Measurements from ENCODE around the gene CDH19. TPM values are rescaled to one million over a fixed set of nuclear protein-coding genes. Genes with fewer than 3 reads are reported as not detected.

The CDH19 gene
- total RNA-seq, 1 experiment from 2014 or later: not detected

DNA sequence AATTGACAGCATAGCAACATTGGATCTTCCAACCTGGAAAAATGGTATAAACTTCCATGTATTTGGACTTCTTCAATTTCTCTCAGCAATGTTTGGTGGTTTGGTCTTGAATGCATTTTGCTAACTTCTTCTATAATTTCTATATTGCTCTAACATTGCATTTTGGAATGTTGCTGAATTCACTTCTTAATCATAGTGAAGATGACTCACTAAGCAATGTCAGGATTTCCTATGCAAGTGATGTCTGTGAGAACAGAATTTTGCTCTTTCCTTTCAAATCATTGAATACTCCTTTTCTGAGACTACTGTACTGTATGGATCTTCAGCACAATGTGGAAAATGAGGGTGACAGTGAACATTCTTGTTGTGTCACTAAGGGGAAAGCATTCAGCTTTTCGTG lies 28.9 kb upstream of the CDH19 start:
- no TSS peak for BruUV-seq (replicated peaks)
- Histone ChIP-seq H4K20me1 (ENCODE audit: insufficient read depth) (no peaks in the 10 kb centered on the region), H3K9me3 (ENCODE audit: control insufficient read depth in 1 of 2, insufficient read depth in 1 of 2, low read depth in 1 of 2, low read length in 2 of 2) (peaks cover under 1 to 21% of the 10 kb centered on the region in 2 experiments; a peak in 2 of 4 replicates), H3K4me1 (ENCODE audit: control insufficient read depth in 1 of 2, insufficient read depth in 2 of 2, low read length in 2 of 2) (no peaks in the 10 kb centered on the region), H3K27ac (ENCODE audit: low read depth, low read length) (no peak overlapping the region), H3K4me2 (ENCODE audit: low read length) (no peak overlapping the region), H3K36me3 (ENCODE audit: control insufficient read depth in 1 of 2, insufficient read depth in 2 of 2, low read length in 2 of 2) (no peaks in the 10 kb centered on the region), H2AFZ (ENCODE audit: low read depth, low read length, poor library complexity, severe bottlenecking) (no peak overlapping the region), H3K79me2 (ENCODE audit: insufficient read depth, low read length) (no peaks in the 10 kb centered on the region), H3K9me2 (ENCODE audit: insufficient read depth) (no peaks in the 10 kb centered on the region), H3K27me3 (ENCODE audit: insufficient read depth, low read length) (no peaks in the 10 kb centered on the region), H3K9ac (ENCODE audit: low read length) (no peak overlapping the region), H3K4me3 (replicated peaks in 1 of 2; ENCODE audit: low read depth in 1 of 2, low read length in 2 of 2) (no peak overlapping the region)
- ATAC-seq (no peak), DNase-seq (ENCODE audit: low read depth, low spot score) (no peak)
- ChIA-PET RAD21 (ENCODE audit: low non-redundant PET in 1 of 2, low total read pairs in 2 of 2, uncharacterized antibody in 2 of 2, unreplicated experiment in 2 of 2) (no interaction called here), POLR2A (no interaction called here), CTCF (no interaction called here)
- intact Hi-C loops (cut with micrococcal nuclease): no loop called here
- TF ChIP-seq EGR1 (IDR thresholded peaks at IDR 0.05; ENCODE audit: low read depth): no peak
- no peak for TF ChIP-seq POLR2AphosphoS5 (IDR thresholded peaks at IDR 0.05; ENCODE audit: low read depth, low read length)
- TF ChIP-seq ZNF274 (IDR thresholded peaks at IDR 0.05; ENCODE audit: low read depth, low read length): no peak
- TF ChIP-seq RAD21 (IDR thresholded peaks at IDR 0.05; ENCODE audit: low read depth): no peak
- TF ChIP-seq, protein P1, sequence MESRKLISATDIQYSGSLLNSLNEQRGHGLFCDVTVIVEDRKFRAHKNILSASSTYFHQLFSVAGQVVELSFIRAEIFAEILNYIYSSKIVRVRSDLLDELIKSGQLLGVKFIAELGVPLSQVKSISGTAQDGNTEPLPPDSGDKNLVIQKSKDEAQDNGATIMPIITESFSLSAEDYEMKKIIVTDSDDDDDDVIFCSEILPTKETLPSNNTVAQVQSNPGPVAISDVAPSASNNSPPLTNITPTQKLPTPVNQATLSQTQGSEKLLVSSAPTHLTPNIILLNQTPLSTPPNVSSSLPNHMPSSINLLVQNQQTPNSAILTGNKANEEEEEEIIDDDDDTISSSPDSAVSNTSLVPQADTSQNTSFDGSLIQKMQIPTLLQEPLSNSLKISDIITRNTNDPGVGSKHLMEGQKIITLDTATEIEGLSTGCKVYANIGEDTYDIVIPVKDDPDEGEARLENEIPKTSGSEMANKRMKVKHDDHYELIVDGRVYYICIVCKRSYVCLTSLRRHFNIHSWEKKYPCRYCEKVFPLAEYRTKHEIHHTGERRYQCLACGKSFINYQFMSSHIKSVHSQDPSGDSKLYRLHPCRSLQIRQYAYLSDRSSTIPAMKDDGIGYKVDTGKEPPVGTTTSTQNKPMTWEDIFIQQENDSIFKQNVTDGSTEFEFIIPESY (IDR thresholded peaks at IDR 0.05; ENCODE audit: extremely low read depth, insufficient replicate concordance, low read length): no peak
- TF ChIP-seq FOSL1 (IDR thresholded peaks at IDR 0.05; ENCODE audit: low read depth): no peak
- TF ChIP-seq SIN3A (IDR thresholded peaks at IDR 0.05; ENCODE audit: low read depth): no peak
- no peak for TF ChIP-seq ZFX (IDR thresholded peaks at IDR 0.05)
- TF ChIP-seq ATF3 (IDR thresholded peaks at IDR 0.05): no peak
- TF ChIP-seq TCF7L2 (IDR thresholded peaks at IDR 0.05; ENCODE audit: borderline replicate concordance, extremely low read depth, insufficient read depth, insufficient read length): no peak
- TF ChIP-seq EZH2 (IDR thresholded peaks at IDR 0.05): no peak
- no peak for TF ChIP-seq CBX3 (IDR thresholded peaks at IDR 0.05; ENCODE audit: low read depth)

All from HCT116 (cell line).